Measurements from ENCODE around the gene TPCN2. TPM values are rescaled to one million over a fixed set of nuclear protein-coding genes. Genes with fewer than 3 reads are reported as not detected.

TPCN2 gene
- total RNA-seq, 6 donors from 2014 or later, result 12.5 to 61.8 (median 18.8) TPM

GRCh38 chr11:69027704-69028372, 20.9 kb upstream of the TPCN2 start:
- DNase-seq (peak in 1 of 2 donors; percentile 92), ATAC-seq (ENCODE audit: low FRiP score in 2 of 2) (peak; percentile 56 to 70)
- 34 to 53% methylated on average over 9 of the region's 9 CpGs for WGBS, 2 donors
- peak overlapping the region in 2 of 4 donors; percentile 45 to 57 for H3K27ac ChIP-seq
- H3K9me3 ChIP-seq, result no peaks in the 10 kb centered on the region
- no peaks in the 10 kb centered on the region for H3K36me3 ChIP-seq
- H3K27me3 ChIP-seq, result no peaks in the 10 kb centered on the region
- no peak overlapping the region for H3K4me3 ChIP-seq
- peaks cover 0 to 12% (median 8%) of the 10 kb centered on the region in 4 donors for H3K4me1 ChIP-seq
- peak in 1 of 2 donors; percentile 49 for TF ChIP-seq POLR2AphosphoS5 (IDR thresholded peaks at IDR 0.05)
- TF ChIP-seq, protein P1, sequence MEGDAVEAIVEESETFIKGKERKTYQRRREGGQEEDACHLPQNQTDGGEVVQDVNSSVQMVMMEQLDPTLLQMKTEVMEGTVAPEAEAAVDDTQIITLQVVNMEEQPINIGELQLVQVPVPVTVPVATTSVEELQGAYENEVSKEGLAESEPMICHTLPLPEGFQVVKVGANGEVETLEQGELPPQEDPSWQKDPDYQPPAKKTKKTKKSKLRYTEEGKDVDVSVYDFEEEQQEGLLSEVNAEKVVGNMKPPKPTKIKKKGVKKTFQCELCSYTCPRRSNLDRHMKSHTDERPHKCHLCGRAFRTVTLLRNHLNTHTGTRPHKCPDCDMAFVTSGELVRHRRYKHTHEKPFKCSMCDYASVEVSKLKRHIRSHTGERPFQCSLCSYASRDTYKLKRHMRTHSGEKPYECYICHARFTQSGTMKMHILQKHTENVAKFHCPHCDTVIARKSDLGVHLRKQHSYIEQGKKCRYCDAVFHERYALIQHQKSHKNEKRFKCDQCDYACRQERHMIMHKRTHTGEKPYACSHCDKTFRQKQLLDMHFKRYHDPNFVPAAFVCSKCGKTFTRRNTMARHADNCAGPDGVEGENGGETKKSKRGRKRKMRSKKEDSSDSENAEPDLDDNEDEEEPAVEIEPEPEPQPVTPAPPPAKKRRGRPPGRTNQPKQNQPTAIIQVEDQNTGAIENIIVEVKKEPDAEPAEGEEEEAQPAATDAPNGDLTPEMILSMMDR (IDR thresholded peaks at IDR 0.05), result no peak
- TF ChIP-seq EP300 (IDR thresholded peaks at IDR 0.05), result no peak
- TF ChIP-seq POLR2A (IDR thresholded peaks at IDR 0.05), result no peak

GRCh38 chr11:69030301-69030700, 18.4 kb upstream of the TPCN2 start:
- no peak overlapping the region for H3K4me3 ChIP-seq
- H3K27me3 ChIP-seq, result no peaks in the 10 kb centered on the region
- TF ChIP-seq, protein P1 (IDR thresholded peaks at IDR 0.05), result no peak
- TF ChIP-seq POLR2AphosphoS5 (IDR thresholded peaks at IDR 0.05) (no peak), POLR2A (IDR thresholded peaks at IDR 0.05) (no peak), EP300 (IDR thresholded peaks at IDR 0.05) (no peak)
- WGBS, 2 donors, result 67 to 69% methylated on average over 6 of the region's 6 CpGs
- peaks cover 0 to 12% (median 10%) of the 10 kb centered on the region in 4 donors for H3K4me1 ChIP-seq
- DNase-seq (no peak), ATAC-seq (ENCODE audit: low FRiP score in 2 of 2) (no peak)
- no peaks in the 10 kb centered on the region for H3K9me3 ChIP-seq
- no peak overlapping the region for H3K27ac ChIP-seq
- no peaks in the 10 kb centered on the region for H3K36me3 ChIP-seq

DNA sequence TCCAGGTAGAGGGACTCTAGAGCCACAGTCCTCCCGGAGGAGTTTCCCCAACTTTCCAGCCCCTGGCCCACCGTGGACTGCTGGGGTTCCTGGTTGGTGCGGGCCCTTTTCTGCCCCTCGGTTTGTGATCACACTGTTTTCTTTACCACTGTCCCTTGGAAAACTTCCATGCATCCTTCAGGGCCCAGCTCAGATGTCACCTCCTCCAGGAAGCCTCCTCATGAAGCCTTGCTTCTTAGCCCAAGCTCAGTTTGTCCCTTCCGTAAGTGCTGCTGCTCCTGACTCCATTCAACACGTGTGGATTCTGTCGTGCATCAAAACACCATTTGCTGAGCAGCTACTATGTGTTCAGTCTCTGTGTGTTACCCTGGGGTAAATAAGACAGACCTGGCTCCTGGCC, 15.9 kb upstream of the TPCN2 start:
- 80 to 86% methylated on average over 7 of the region's 7 CpGs for WGBS, 2 donors
- no peak overlapping the region for H3K27ac ChIP-seq
- no peaks in the 10 kb centered on the region for H3K9me3 ChIP-seq
- no peak overlapping the region for H3K4me3 ChIP-seq
- ATAC-seq (ENCODE audit: low FRiP score in 2 of 2) (no peak), DNase-seq (peak in 1 of 2 donors; percentile 30)
- TF ChIP-seq EP300 (IDR thresholded peaks at IDR 0.05), result no peak
- TF ChIP-seq POLR2AphosphoS5 (IDR thresholded peaks at IDR 0.05), result no peak
- TF ChIP-seq, protein P1 (IDR thresholded peaks at IDR 0.05), result no peak
- TF ChIP-seq POLR2A (IDR thresholded peaks at IDR 0.05), result no peak
- H3K36me3 ChIP-seq, result no peaks in the 10 kb centered on the region
- no peaks in the 10 kb centered on the region for H3K27me3 ChIP-seq
- H3K4me1 ChIP-seq, result peaks cover 3 to 13% (median 9%) of the 10 kb centered on the region in 4 donors

DNA sequence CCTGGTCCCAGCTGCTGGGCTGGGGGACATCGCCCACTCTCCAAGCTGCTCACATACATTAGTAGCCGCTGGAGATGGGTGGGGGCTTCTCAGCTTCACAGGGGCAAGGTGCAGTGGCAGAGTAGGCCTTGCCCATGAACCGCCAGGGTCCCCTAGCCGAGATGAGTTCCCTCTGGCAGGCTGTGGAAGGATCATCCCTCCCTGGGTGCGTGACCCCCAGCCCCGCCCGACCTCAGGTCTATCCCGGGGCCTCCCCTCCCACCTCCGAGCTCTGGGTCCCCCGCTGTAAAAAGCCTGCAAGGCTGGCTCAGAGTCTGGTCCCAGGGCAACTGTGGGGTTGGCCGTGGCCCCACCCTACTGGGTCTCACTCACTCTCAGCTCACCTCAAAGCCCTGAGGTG, 15.3 kb upstream of the TPCN2 start:
- DNase-seq (peak in 1 of 2 donors; percentile 54), ATAC-seq (ENCODE audit: low FRiP score in 2 of 2) (no peak)
- Histone ChIP-seq H3K36me3 (no peaks in the 10 kb centered on the region), H3K27ac (no peak overlapping the region), H3K4me3 (no peak overlapping the region), H3K9me3 (no peaks in the 10 kb centered on the region), H3K4me1 (peaks cover 1 to 10% (median 4%) of the 10 kb centered on the region in 4 donors), H3K27me3 (no peaks in the 10 kb centered on the region)
- TF ChIP-seq POLR2A (IDR thresholded peaks at IDR 0.05) (no peak), EP300 (IDR thresholded peaks at IDR 0.05) (no peak), POLR2AphosphoS5 (IDR thresholded peaks at IDR 0.05) (no peak)
- TF ChIP-seq, protein P1 (IDR thresholded peaks at IDR 0.05), result no peak
- WGBS, 2 donors, result 84 to 89% methylated on average over 1 to 10 of the region's 11 CpGs

Measured in upper lobe of left lung (tissue), 6 donors.